GM18870 (cell line): ENCODE data around the gene PUM2.
A peak's percentile ranks its signal among the peaks of the same experiment; 100 is the strongest.
"Not testable (repeated sequence)": the region's sequence is repeated elsewhere in the genome, so short reads cannot be mapped to it uniquely, and the experiment has no call there.

Experiments used
- ATAC-seq: cut with Tn5 transposase; IDR thresholded peaks from one replicate; pipeline ENCODE4 v1.9.1; 2021; ENCODE audit warnings: moderate library complexity; ENCODE audit not compliant: unreplicated experiment

Gene PUM2

GRCh38 chr2:20369366-20369765 is 18.7 kb upstream of the PUM2 start:
- no peak for ATAC-seq

- ATAC-seq, result no peak
These were observed 18.1 kb upstream of the PUM2 start for GRCh38 chr2:20368706-20369105.

- ATAC-seq, result not testable (repeated sequence)
These were observed 17.3 kb upstream of the PUM2 start for GRCh38 chr2:20367929-20368328.

GRCh38 chr2:20366672-20367116 is 16.1 kb upstream of the PUM2 start:
- no peak for ATAC-seq

- peak; percentile 96 for ATAC-seq
These were observed 14.7 kb upstream of the PUM2 start for GRCh38 chr2:20365249-20365817.

GRCh38 chr2:20363578-20363977 is 12.9 kb upstream of the PUM2 start:
- ATAC-seq, result no peak

- ATAC-seq, result no peak
These were observed 12.2 kb upstream of the PUM2 start for GRCh38 chr2:20362701-20363435.

GRCh38 chr2:20361893-20362292 is 11.2 kb upstream of the PUM2 start:
- ATAC-seq, result no peak

GRCh38 chr2:20359096-20359495 is 8.5 kb upstream of the PUM2 start:
- ATAC-seq, result no peak

- no peak for ATAC-seq
These were observed 7.2 kb upstream of the PUM2 start for GRCh38 chr2:20357638-20358389.

- ATAC-seq, result no peak
These were observed 5.4 kb upstream of the PUM2 start for GRCh38 chr2:20356042-20356441.

- no peak for ATAC-seq
These were observed 4.5 kb upstream of the PUM2 start for GRCh38 chr2:20355131-20355530.

- no peak for ATAC-seq
These were observed 2.8 kb upstream of the PUM2 start for GRCh38 chr2:20353241-20353992.

GRCh38 chr2:20352581-20353216 is 2.1 kb upstream of the PUM2 start:
- no peak for ATAC-seq

GRCh38 chr2:20352230-20352578 is 1.6 kb upstream of the PUM2 start:
- ATAC-seq, result no peak

GRCh38 chr2:20351555-20352229 is 1.0 kb upstream of the PUM2 start:
- ATAC-seq, result peak; percentile 6

GRCh38 chr2:20350041-20350712 is 467 bp downstream of the PUM2 start:
- peak; percentile 16 for ATAC-seq

- no peak for ATAC-seq
These were observed 1.1 kb downstream of the PUM2 start for GRCh38 chr2:20349513-20349921.

- ATAC-seq, result no peak
These were observed 2.1 kb downstream of the PUM2 start for GRCh38 chr2:20348542-20348941.
